ENCODE measurements around the gene GSTM4.

DNA sequence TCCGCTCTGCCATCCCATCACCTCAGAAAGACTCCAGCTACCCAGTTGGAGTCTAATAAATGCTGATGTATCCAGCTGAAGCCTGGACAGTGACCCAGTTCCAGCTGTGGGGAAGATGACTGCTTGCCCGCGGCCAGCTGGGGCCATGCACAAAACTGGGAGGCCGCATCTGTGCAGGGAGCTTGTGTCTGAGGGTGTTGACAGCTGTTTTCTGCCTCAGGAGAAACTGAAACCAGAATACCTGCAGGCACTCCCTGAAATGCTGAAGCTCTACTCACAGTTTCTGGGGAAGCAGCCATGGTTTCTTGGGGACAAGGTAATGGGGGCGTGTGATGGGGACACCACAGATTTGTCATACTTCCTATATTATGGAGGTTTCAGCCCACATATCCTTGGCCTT is 15.2 kb downstream of the GSTM4 start:
- TF ChIP-seq, protein P1, sequence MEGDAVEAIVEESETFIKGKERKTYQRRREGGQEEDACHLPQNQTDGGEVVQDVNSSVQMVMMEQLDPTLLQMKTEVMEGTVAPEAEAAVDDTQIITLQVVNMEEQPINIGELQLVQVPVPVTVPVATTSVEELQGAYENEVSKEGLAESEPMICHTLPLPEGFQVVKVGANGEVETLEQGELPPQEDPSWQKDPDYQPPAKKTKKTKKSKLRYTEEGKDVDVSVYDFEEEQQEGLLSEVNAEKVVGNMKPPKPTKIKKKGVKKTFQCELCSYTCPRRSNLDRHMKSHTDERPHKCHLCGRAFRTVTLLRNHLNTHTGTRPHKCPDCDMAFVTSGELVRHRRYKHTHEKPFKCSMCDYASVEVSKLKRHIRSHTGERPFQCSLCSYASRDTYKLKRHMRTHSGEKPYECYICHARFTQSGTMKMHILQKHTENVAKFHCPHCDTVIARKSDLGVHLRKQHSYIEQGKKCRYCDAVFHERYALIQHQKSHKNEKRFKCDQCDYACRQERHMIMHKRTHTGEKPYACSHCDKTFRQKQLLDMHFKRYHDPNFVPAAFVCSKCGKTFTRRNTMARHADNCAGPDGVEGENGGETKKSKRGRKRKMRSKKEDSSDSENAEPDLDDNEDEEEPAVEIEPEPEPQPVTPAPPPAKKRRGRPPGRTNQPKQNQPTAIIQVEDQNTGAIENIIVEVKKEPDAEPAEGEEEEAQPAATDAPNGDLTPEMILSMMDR (IDR thresholded peaks at IDR 0.05; ENCODE audit: insufficient read depth, low read length): no peak
- no peak for TF ChIP-seq REST (IDR thresholded peaks at IDR 0.05; ENCODE audit: insufficient replicate concordance, low read depth)
